GM19025 (cell line): ENCODE measurements around the gene ANTKMT.
"Not testable (repeated sequence)": the region's sequence is repeated elsewhere in the genome, so short reads cannot be mapped to it uniquely, and the experiment has no call there.

Experiments used
- ATAC-seq: cut with Tn5 transposase; IDR thresholded peaks from one replicate; pipeline ENCODE4 v1.9.1; 2021; ENCODE audit warnings: mild to moderate bottlenecking, low read depth, moderate library complexity; ENCODE audit not compliant: unreplicated experiment

The ANTKMT gene

GRCh38 chr16:680967-681745 is 39.8 kb upstream of the ANTKMT start:
- no peak for ATAC-seq

- ATAC-seq = no peak
These were observed 39.1 kb upstream of the ANTKMT start for GRCh38 chr16:681746-682427.

GRCh38 chr16:682493-683395 is 38.2 kb upstream of the ANTKMT start:
- no peak for ATAC-seq

GRCh38 chr16:683396-684070 is 37.4 kb upstream of the ANTKMT start:
- no peak for ATAC-seq

GRCh38 chr16:684071-684794 is 36.7 kb upstream of the ANTKMT start, which contains the start of gene JMJD8:
TSS of gene JMJD8 (minus strand) at chr16:684334. CDS start at chr16:684319, 15 bp downstream.
- ATAC-seq = peak; percentile 70

GRCh38 chr16:684961-685696 is 35.8 kb upstream of the ANTKMT start:
- ATAC-seq = no peak

GRCh38 chr16:685967-686366 is 35.0 kb upstream of the ANTKMT start:
- ATAC-seq = no peak

GRCh38 chr16:686459-687260 is 34.3 kb upstream of the ANTKMT start:
- ATAC-seq = no peak

- no peak for ATAC-seq
These were observed 33.4 kb upstream of the ANTKMT start for GRCh38 chr16:687499-687898.

- no peak for ATAC-seq
These were observed 31.6 kb upstream of the ANTKMT start for GRCh38 chr16:689175-689897.

GRCh38 chr16:691242-691641 is 29.7 kb upstream of the ANTKMT start:
- ATAC-seq = not testable (repeated sequence)

GRCh38 chr16:692356-693108 is 28.4 kb upstream of the ANTKMT start:
- ATAC-seq = no peak

GRCh38 chr16:693364-693763 is 27.6 kb upstream of the ANTKMT start:
- no peak for ATAC-seq

- ATAC-seq = no peak
These were observed 27.2 kb upstream of the ANTKMT start for GRCh38 chr16:693766-694165.

- ATAC-seq = no peak
These were observed 26.6 kb upstream of the ANTKMT start for GRCh38 chr16:694187-694862.

- ATAC-seq = no peak
These were observed 26.0 kb upstream of the ANTKMT start for GRCh38 chr16:694863-695354.
